SKM-1 (cell line): ENCODE measurements around the gene PADI1.

ENCODE experiments used
- DNase-seq: peaks from one replicate; lab custom pipeline; 2025; ENCODE audit not compliant: unreplicated experiment; lab: John Stamatoyannopoulos, UW

The PADI1 gene

GRCh38 chr1:17265950-17266349 is 61.0 kb downstream of the PADI1 start:
- DNase-seq = no peak

GRCh38 chr1:17270891-17271765 is 66.2 kb downstream of the PADI1 start:
- no peak for DNase-seq

GRCh38 chr1:17272066-17272465 is 67.1 kb downstream of the PADI1 start:
- DNase-seq = no peak

GRCh38 chr1:17272646-17273045 is 67.7 kb downstream of the PADI1 start:
- no peak for DNase-seq

GRCh38 chr1:17273096-17273495 is 68.2 kb downstream of the PADI1 start:
- no peak for DNase-seq

- peak; percentile 31 for DNase-seq
These were observed 69.5 kb downstream of the PADI1 start for GRCh38 chr1:17274186-17275170.

- peak; percentile 68 for DNase-seq
These were observed 71.6 kb downstream of the PADI1 start for GRCh38 chr1:17276568-17276967.

GRCh38 chr1:17277511-17278159 is 72.7 kb downstream of the PADI1 start:
- no peak for DNase-seq

GRCh38 chr1:17278996-17279830 is 74.3 kb downstream of the PADI1 start:
- no peak for DNase-seq

- DNase-seq = no peak
These were observed 75.5 kb downstream of the PADI1 start for GRCh38 chr1:17280436-17280835.

- no peak for DNase-seq
These were observed 76.0 kb downstream of the PADI1 start for GRCh38 chr1:17280894-17281293.

- peak; percentile 100 for DNase-seq
These were observed 76.8 kb downstream of the PADI1 start for GRCh38 chr1:17281775-17282181.

- DNase-seq = no peak
These were observed 77.9 kb downstream of the PADI1 start for GRCh38 chr1:17282836-17283235.

- no peak for DNase-seq
These were observed 81.7 kb downstream of the PADI1 start for GRCh38 chr1:17286646-17287045.

GRCh38 chr1:17287130-17287776 is 82.3 kb downstream of the PADI1 start:
- DNase-seq = peak; percentile 46

- no peak for DNase-seq
These were observed 84.8 kb downstream of the PADI1 start for GRCh38 chr1:17289721-17290120.

GRCh38 chr1:17290553-17290952 is 85.6 kb downstream of the PADI1 start:
- DNase-seq = no peak

- no peak for DNase-seq
These were observed 87.6 kb downstream of the PADI1 start for GRCh38 chr1:17292299-17293160.
